IMR-90 (cell line): ENCODE data around the gene FRK. TPM values are rescaled to one million over a fixed set of nuclear protein-coding genes. Genes with fewer than 3 reads are reported as not detected.

Experiments
- ATAC-seq: fragments of 200-7000 bp; cut with Tn5 transposase; 2 replicates; pipeline ENCODE4 v1.9.1; 2020; ENCODE audit warnings: low read depth, mild to moderate bottlenecking, moderate library complexity
- BruUV-seq: library from RNA; stranded (reverse); fragments of 400-500 nt; replicated peaks from 2 replicates; lab custom pipeline; 2021; lab: Mats Ljungman, UMichigan
- CTCF ChIA-PET: fragments of 300-600 bp; formaldehyde crosslinking; extraction: SDS; loops from one replicate; lab custom pipeline; 2021; ENCODE audit warnings: antibody characterized with exemption; lab: Yijun Ruan, JAX
- POLR2A ChIA-PET: fragments of 300-600 bp; sonication (Branson Sonifier 250); formaldehyde crosslinking; loops from one replicate; lab custom pipeline; 2022; ENCODE audit warnings: antibody characterized with exemption; ENCODE audit not compliant: unreplicated experiment; lab: Charles Lee
- DNase-seq: peaks from one replicate; pipeline ENCODE4 v3.0.0; 2013
- H2AFZ ChIP-seq: replicated peaks from 2 replicates; pipeline ENCODE3; 2013; ENCODE audit warnings: low read length, mild to moderate bottlenecking; ENCODE audit not compliant: poor library complexity
- H2AK5ac ChIP-seq: 2 replicates; pipeline ENCODE4 v1.6.1; 2013; ENCODE audit warnings: low read depth, low read length, inconsistent platforms
- H2AK9ac ChIP-seq: replicated peaks from 2 replicates; pipeline ENCODE3; 2013; ENCODE audit warnings: mild to moderate bottlenecking, low read depth, low read length, moderate library complexity; ENCODE audit not compliant: poor library complexity
- H2BK120ac ChIP-seq: 2 replicates; pipeline ENCODE4 v1.6.1; 2013; ENCODE audit warnings: low read depth, low read length, inconsistent platforms
- H2BK15ac ChIP-seq: 3 replicates; pipeline ENCODE4 v1.6.1; 2013; ENCODE audit warnings: low read depth, low read length, inconsistent platforms
- H2BK20ac ChIP-seq: 2 replicates; pipeline ENCODE4 v1.6.1; 2013; ENCODE audit warnings: low read depth, mild to moderate bottlenecking, inconsistent platforms, low read length, moderate library complexity
- H2BK5ac ChIP-seq: 2 replicates; pipeline ENCODE4 v1.6.1; 2013; ENCODE audit warnings: mild to moderate bottlenecking, low read depth, low read length, inconsistent platforms; ENCODE audit not compliant: poor library complexity, severe bottlenecking
- H3K14ac ChIP-seq: replicated peaks from 2 replicates; pipeline ENCODE4 v1.6.1; 2013; ENCODE audit warnings: low read depth, low read length, inconsistent platforms
- H3K18ac ChIP-seq: 2 replicates; pipeline ENCODE4 v1.6.1; 2013; ENCODE audit warnings: low read depth, low read length, control low read depth
- H3K23ac ChIP-seq: 2 replicates; pipeline ENCODE4 v1.6.1; 2013; ENCODE audit warnings: low read depth, low read length, inconsistent platforms
- H3K27ac ChIP-seq: 2 replicates; pipeline ENCODE4 v1.5.1; 2013; ENCODE audit warnings: mild to moderate bottlenecking, control low read depth, low read length; ENCODE audit not compliant: insufficient read depth
- H3K27me3 ChIP-seq: 2 replicates; pipeline ENCODE4 v1.6.1; 2013; ENCODE audit warnings: low read length; ENCODE audit not compliant: control insufficient read depth, insufficient read depth
- H3K36me3 ChIP-seq: 2 replicates; pipeline ENCODE4 v1.6.1; 2013; ENCODE audit warnings: low read length, mixed read lengths; ENCODE audit not compliant: control insufficient read depth, insufficient read depth
- H3K4ac ChIP-seq: 2 replicates; pipeline ENCODE4 v1.6.1; 2013; ENCODE audit warnings: low read depth, low read length, inconsistent platforms
- H3K4me1 ChIP-seq: 2 replicates; pipeline ENCODE4 v1.6.1; 2013; ENCODE audit warnings: low read length, mixed read lengths; ENCODE audit not compliant: control insufficient read depth, insufficient read depth
- H3K4me2 ChIP-seq: 2 replicates; pipeline ENCODE4 v1.6.1; 2013; ENCODE audit warnings: low read depth, mild to moderate bottlenecking, control low read depth, low read length, moderate library complexity
- H3K4me3 ChIP-seq: 2 replicates; pipeline ENCODE4 v1.5.1; 2013; ENCODE audit warnings: low read depth, mild to moderate bottlenecking, control low read depth, low read length, moderate library complexity; ENCODE audit not compliant: insufficient read depth
- H3K56ac ChIP-seq: 2 replicates; pipeline ENCODE4 v1.6.1; 2013; ENCODE audit warnings: low read length, inconsistent platforms; ENCODE audit not compliant: insufficient read depth; ENCODE audit errors: extremely low read depth
- H3K79me1 ChIP-seq, 2 experiments: 2 replicates each; pipeline ENCODE4 v1.6.1; 2013; ENCODE audit warnings: low read length in 2 of 2, inconsistent platforms in 1 of 2, low read depth in 1 of 2
- H3K9ac ChIP-seq: 2 replicates; pipeline ENCODE4 v1.6.1; 2013; ENCODE audit warnings: low read depth, low read length, control low read depth
- H3K9me1 ChIP-seq: 2 replicates; pipeline ENCODE4 v1.6.1; 2013; ENCODE audit warnings: low read length, inconsistent platforms; ENCODE audit not compliant: insufficient read depth
- H3K9me3 ChIP-seq: 2 replicates; pipeline ENCODE4 v1.6.1; 2013; ENCODE audit warnings: low read length; ENCODE audit not compliant: control insufficient read depth, insufficient read depth
- H4K20me1 ChIP-seq: 2 replicates; pipeline ENCODE4 v1.6.1; 2013; ENCODE audit warnings: low read length, inconsistent platforms; ENCODE audit not compliant: insufficient read depth
- H4K5ac ChIP-seq: 2 replicates; pipeline ENCODE4 v1.6.1; 2013; ENCODE audit warnings: mild to moderate bottlenecking, low read depth, low read length, control low read depth
- H4K8ac ChIP-seq, 2 experiments: 2 replicates each; pipeline ENCODE4 v1.6.1; 2013; ENCODE audit warnings: low read depth in 2 of 2, low read length in 2 of 2, control low read depth in 1 of 2, inconsistent platforms in 1 of 2
- H4K91ac ChIP-seq: 2 replicates; pipeline ENCODE4 v1.6.1; 2013; ENCODE audit warnings: low read depth, low read length, inconsistent platforms; ENCODE audit not compliant: insufficient read depth
- WGBS, 2 experiments: methylation state at CpG; one replicate each; pipeline versions ENCODE4 v1.1.5 to v1.1.7; 2013; ENCODE audit warnings: missing lambda C conversion rate in 2 of 2; ENCODE audit not compliant: insufficient read length in 1 of 2; ENCODE audit errors: extremely low coverage in 2 of 2; 5-methylcytosine and 5-hydroxymethylcytosine counted together
- dilution Hi-C: fragments of 300-500 bp; cut with HindIII; formaldehyde crosslinking; loops from one replicate; pipeline ENCODE4 v1.14.3; 2018; ENCODE audit warnings: low sequenced_read_pairs; ENCODE audit not compliant: unreplicated experiment
- in situ Hi-C: fragments of 300-500 bp; cut with MboI; formaldehyde crosslinking; loops from 3 replicates; pipeline ENCODE4 v1.14.3; 2019; ENCODE audit warnings: low sequenced_read_pairs, inconsistent platforms, mixed read lengths
- intact Hi-C: fragments of 100-400 bp; cut with micrococcal nuclease; formaldehyde crosslinking; loops from 2 replicates; pipeline ENCODE4 v1.10.0; 2022
- polyA plus RNA-seq, 3 experiments: library from polyadenylated mRNA; depleted of rRNA; stranded (reverse); fragments of >200 nt; gene quantifications; 2 replicates each; pipeline ENCODE4 v1.2.3, GENCODE V29; 2012; ENCODE audit warnings: low replicate concordance in 1 of 3
- total RNA-seq: library from RNA; depleted of rRNA; stranded (reverse); fragments of >200 nt; gene quantifications from 2 replicates; pipeline ENCODE4 v1.2.3, GENCODE V29; 2012
- TF ChIP-seq, protein P1 (sequence below): conservative IDR thresholded peaks from 2 replicates; pipeline ENCODE4 v1.5.1; 2012; ENCODE audit warnings: mild to moderate bottlenecking, low read depth, low read length, improper control_type of control experiment

Gene FRK
- total and polyA plus RNA-seq, 2 of the 4 experiments (the other 2 are of a cell fraction) = under 0.01 to 0.02 TPM

GRCh38 chr6:115905471-115905870 lies 155.2 kb downstream of the FRK start:
- no peak overlapping the region for H3K18ac ChIP-seq
- ChIA-PET CTCF (interaction anchor here (1.1 kb wide), 1 partner anchor 9 kb away, joined by 4 read pairs; no protein-coding TSS in a partner anchor), POLR2A (no interaction called here)
- H3K23ac ChIP-seq = no peak overlapping the region
- no peak overlapping the region for H2BK20ac ChIP-seq
- no peak overlapping the region for H3K9ac ChIP-seq
- H3K36me3 ChIP-seq = no peaks in the 10 kb centered on the region
- WGBS, 2 experiments = no CpG with 5 or more reads among the region's 5 CpGs
- H4K8ac ChIP-seq = no peak overlapping the region
- H2BK120ac ChIP-seq = no peak overlapping the region
- H3K4ac ChIP-seq = no peak overlapping the region
- ATAC-seq (no peak), DNase-seq (no peak)
- no peak overlapping the region for H2AK9ac ChIP-seq
- H3K27ac ChIP-seq = no peak overlapping the region
- no peak overlapping the region for H4K5ac ChIP-seq
- no peaks in the 10 kb centered on the region for H3K4me1 ChIP-seq
- no peaks in the 10 kb centered on the region; the same call in 1 of the 2 replicates for H3K27me3 ChIP-seq
- no peak overlapping the region for H3K4me2 ChIP-seq
- no peaks in the 10 kb centered on the region; the same call in 1 of the 2 replicates for H4K20me1 ChIP-seq
- no peak overlapping the region for H3K4me3 ChIP-seq
- H2AK5ac ChIP-seq = no peak overlapping the region
- no peak overlapping the region for H3K14ac ChIP-seq
- no peaks in the 10 kb centered on the region for H3K9me3 ChIP-seq
- dilution Hi-C loops = no loop called here
- H3K9me1 ChIP-seq = no peaks in the 10 kb centered on the region
- no peak overlapping the region for H4K91ac ChIP-seq
- TF ChIP-seq, protein P1, sequence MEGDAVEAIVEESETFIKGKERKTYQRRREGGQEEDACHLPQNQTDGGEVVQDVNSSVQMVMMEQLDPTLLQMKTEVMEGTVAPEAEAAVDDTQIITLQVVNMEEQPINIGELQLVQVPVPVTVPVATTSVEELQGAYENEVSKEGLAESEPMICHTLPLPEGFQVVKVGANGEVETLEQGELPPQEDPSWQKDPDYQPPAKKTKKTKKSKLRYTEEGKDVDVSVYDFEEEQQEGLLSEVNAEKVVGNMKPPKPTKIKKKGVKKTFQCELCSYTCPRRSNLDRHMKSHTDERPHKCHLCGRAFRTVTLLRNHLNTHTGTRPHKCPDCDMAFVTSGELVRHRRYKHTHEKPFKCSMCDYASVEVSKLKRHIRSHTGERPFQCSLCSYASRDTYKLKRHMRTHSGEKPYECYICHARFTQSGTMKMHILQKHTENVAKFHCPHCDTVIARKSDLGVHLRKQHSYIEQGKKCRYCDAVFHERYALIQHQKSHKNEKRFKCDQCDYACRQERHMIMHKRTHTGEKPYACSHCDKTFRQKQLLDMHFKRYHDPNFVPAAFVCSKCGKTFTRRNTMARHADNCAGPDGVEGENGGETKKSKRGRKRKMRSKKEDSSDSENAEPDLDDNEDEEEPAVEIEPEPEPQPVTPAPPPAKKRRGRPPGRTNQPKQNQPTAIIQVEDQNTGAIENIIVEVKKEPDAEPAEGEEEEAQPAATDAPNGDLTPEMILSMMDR = no peak
- intact Hi-C loops = no loop called here
- BruUV-seq = no TSS peak
- in situ Hi-C loops = no loop called here
- no peak overlapping the region for H2BK5ac ChIP-seq
- no peak overlapping the region for H2BK15ac ChIP-seq
- no peaks in the 10 kb centered on the region for H3K79me1 ChIP-seq
- H3K56ac ChIP-seq = no peak overlapping the region
- H2AFZ ChIP-seq = no peak overlapping the region
